K562 (cell line): ENCODE results near the gene DRGX.

ENCODE experiments used
- GABPB1 ChIP-seq: sonication (generic); formaldehyde crosslinking; IDR thresholded peaks from 2 replicates; pipeline ENCODE4 v1.8.0; 2022; ENCODE audit warnings: mild to moderate bottlenecking, missing genetic modification reagents
- KLF10 ChIP-seq: fragments of 250-450 bp; sonication (Bioruptor Pico); IDR thresholded peaks from 2 replicates; pipeline ENCODE4 v1.6.1; 2021; ENCODE audit warnings: matching md5 sums
- PHB2 ChIP-seq: fragments of 450-650 bp; IDR thresholded peaks from 2 replicates; pipeline ENCODE4 v1.6.1; 2017; ENCODE audit warnings: low read depth
- RFX5 ChIP-seq: IDR thresholded peaks from 2 replicates; pipeline ENCODE4 v1.6.1; 2011; ENCODE audit warnings: low read depth, mild to moderate bottlenecking, improper control_type of control experiment, low read length
- SMC3 ChIP-seq: conservative IDR thresholded peaks from 2 replicates; pipeline ENCODE4 v1.6.1; 2011; ENCODE audit warnings: low read depth, low read length, improper control_type of control experiment; ENCODE audit not compliant: insufficient read depth
- ZNF57 ChIP-seq: fragments of 450-650 bp; formaldehyde crosslinking; IDR thresholded peaks from 2 replicates; pipeline ENCODE4 v1.4.0; 2020; ENCODE audit warnings: mild to moderate bottlenecking, moderate library complexity
- TF ChIP-seq, protein P1 (sequence below), 3 experiments: IDR thresholded peaks in 2 of 3; conservative IDR thresholded peaks in 1 of 3; 2 replicates each; pipeline ENCODE4 v1.5.1; 2011 to 2012; ENCODE audit warnings: low read length in 3 of 3, mild to moderate bottlenecking in 3 of 3, control low read depth in 2 of 3, improper control_type of control experiment in 1 of 3, inconsistent platforms in 1 of 3, low read depth in 1 of 3, mixed read lengths in 1 of 3, moderate library complexity in 1 of 3; ENCODE audit not compliant: insufficient read depth in 2 of 3
- TF ChIP-seq, protein P2 (sequence below): fragments of 250-450 bp; sonication (Bioruptor Pico); IDR thresholded peaks from 2 replicates; pipeline ENCODE4 v1.5.0; 2022; ENCODE audit warnings: mild to moderate bottlenecking
- TF ChIP-seq, protein P3 (sequence below): fragments of 250-450 bp; sonication (Bioruptor Pico); IDR thresholded peaks from 2 replicates; pipeline ENCODE4 v1.8.0; 2022; ENCODE audit warnings: moderate library complexity, mild to moderate bottlenecking, inconsistent platforms

DNA sequence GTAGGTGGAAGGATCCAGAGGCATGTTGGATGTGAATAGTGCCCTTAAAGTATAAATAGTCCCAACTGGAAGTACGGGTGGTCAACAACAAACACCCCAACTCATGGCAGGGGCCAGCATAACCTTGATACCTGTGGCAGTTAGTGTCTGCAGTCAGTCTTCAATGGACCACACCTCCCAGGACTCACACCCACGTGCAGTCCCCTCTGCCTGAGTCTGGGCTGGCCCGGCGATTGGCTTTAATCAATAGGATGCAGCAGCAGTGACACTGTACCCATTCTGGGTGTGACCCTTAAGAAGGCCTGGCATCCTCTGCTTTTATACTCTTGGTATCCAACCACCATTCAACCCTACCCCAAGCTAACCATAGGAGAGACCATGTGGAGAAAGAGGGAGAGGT lies 18.6 kb downstream of the DRGX start:
- no peak for TF ChIP-seq RFX5
- TF ChIP-seq, protein P1, sequence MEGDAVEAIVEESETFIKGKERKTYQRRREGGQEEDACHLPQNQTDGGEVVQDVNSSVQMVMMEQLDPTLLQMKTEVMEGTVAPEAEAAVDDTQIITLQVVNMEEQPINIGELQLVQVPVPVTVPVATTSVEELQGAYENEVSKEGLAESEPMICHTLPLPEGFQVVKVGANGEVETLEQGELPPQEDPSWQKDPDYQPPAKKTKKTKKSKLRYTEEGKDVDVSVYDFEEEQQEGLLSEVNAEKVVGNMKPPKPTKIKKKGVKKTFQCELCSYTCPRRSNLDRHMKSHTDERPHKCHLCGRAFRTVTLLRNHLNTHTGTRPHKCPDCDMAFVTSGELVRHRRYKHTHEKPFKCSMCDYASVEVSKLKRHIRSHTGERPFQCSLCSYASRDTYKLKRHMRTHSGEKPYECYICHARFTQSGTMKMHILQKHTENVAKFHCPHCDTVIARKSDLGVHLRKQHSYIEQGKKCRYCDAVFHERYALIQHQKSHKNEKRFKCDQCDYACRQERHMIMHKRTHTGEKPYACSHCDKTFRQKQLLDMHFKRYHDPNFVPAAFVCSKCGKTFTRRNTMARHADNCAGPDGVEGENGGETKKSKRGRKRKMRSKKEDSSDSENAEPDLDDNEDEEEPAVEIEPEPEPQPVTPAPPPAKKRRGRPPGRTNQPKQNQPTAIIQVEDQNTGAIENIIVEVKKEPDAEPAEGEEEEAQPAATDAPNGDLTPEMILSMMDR (IDR thresholded peaks at IDR 0.05 in 2 of 3, conservative IDR thresholded peaks at IDR 0.05 in 1 of 3; ENCODE audit: insufficient read depth in 2 of 3, low read depth in 1 of 3, low read length in 3 of 3), result no peak
- TF ChIP-seq PHB2, result no peak
- TF ChIP-seq, protein P2, sequence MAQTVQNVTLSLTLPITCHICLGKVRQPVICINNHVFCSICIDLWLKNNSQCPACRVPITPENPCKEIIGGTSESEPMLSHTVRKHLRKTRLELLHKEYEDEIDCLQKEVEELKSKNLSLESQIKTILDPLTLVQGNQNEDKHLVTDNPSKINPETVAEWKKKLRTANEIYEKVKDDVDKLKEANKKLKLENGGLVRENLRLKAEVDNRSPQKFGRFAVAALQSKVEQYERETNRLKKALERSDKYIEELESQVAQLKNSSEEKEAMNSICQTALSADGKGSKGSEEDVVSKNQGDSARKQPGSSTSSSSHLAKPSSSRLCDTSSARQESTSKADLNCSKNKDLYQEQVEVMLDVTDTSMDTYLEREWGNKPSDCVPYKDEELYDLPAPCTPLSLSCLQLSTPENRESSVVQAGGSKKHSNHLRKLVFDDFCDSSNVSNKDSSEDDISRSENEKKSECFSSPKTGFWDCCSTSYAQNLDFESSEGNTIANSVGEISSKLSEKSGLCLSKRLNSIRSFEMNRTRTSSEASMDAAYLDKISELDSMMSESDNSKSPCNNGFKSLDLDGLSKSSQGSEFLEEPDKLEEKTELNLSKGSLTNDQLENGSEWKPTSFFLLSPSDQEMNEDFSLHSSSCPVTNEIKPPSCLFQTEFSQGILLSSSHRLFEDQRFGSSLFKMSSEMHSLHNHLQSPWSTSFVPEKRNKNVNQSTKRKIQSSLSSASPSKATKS (CRISPR knock-in tag), result no peak
- no peak for TF ChIP-seq GABPB1 (CRISPR knock-in tag)
- TF ChIP-seq, protein P3, sequence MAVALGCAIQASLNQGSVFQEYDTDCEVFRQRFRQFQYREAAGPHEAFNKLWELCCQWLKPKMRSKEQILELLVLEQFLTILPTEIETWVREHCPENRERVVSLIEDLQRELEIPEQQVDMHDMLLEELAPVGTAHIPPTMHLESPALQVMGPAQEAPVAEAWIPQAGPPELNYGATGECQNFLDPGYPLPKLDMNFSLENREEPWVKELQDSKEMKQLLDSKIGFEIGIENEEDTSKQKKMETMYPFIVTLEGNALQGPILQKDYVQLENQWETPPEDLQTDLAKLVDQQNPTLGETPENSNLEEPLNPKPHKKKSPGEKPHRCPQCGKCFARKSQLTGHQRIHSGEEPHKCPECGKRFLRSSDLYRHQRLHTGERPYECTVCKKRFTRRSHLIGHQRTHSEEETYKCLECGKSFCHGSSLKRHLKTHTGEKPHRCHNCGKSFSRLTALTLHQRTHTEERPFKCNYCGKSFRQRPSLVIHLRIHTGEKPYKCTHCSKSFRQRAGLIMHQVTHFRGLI (CRISPR knock-in tag), result no peak
- TF ChIP-seq ZNF57 (CRISPR knock-in tag), result no peak
- TF ChIP-seq SMC3, result no peak
- no peak for TF ChIP-seq KLF10 (CRISPR knock-in tag)
